ENCODE measurements around the gene XRCC5.

XRCC5 gene

GRCh38 chr2:216246766-216247165 lies 137.6 kb downstream of the XRCC5 start:
- H3K36me3 ChIP-seq (ENCODE audit: insufficient read depth, low read length): no peaks in the 10 kb centered on the region

More at GRCh38 chr2:216246766-216247165, 137.6 kb downstream of the XRCC5 start:
- Histone ChIP-seq H2AFZ (ENCODE audit: low read depth, low read length) (no peak overlapping the region), H3K4me1 (ENCODE audit: insufficient read depth, low read length) (peaks cover 10% of the 10 kb centered on the region), H3K27me3 (ENCODE audit: insufficient read depth, low read length) (no peaks in the 10 kb centered on the region), H3K4me3 (ENCODE audit: low read length) (no peak overlapping the region), H3K9me3 (ENCODE audit: low read length) (peaks cover 2% of the 10 kb centered on the region)
